PC-9 (cell line): ENCODE measurements around the gene MUSK. TPM values are rescaled to one million over a fixed set of nuclear protein-coding genes. Genes with fewer than 3 reads are reported as not detected.

Experiments used
- BruUV-seq: library from RNA; stranded (reverse); fragments of 400-500 nt; replicated peaks from 2 replicates; lab custom pipeline; 2021; lab: Mats Ljungman, UMichigan
- CTCF ChIA-PET: fragments of 300-600 bp; sonication (Branson Sonifier 250); formaldehyde crosslinking; loops from one replicate; lab custom pipeline; 2022; ENCODE audit warnings: antibody characterized with exemption; lab: Charles Lee
- POLR2A ChIA-PET: fragments of 300-600 bp; sonication (Branson Sonifier 250); formaldehyde crosslinking; loops from one replicate; lab custom pipeline; 2022; ENCODE audit warnings: antibody characterized with exemption; ENCODE audit not compliant: unreplicated experiment; lab: Charles Lee
- DNase-seq, 2 experiments: peaks; one replicate each; pipeline versions ENCODE4 v3.0.0 to v3.0.0-alpha.2; 2015 to 2022; ENCODE audit warnings: mixed read lengths in 1 of 2
- H2AFZ ChIP-seq: fragments of 200-600 bp; sonication (generic); 2 replicates; pipeline ENCODE4 v1.8.1; 2017; ENCODE audit warnings: antibody characterized with exemption
- H3F3A ChIP-seq: fragments of 200-600 bp; sonication (generic); 2 replicates; pipeline ENCODE4 v1.8.1; 2017; ENCODE audit warnings: antibody characterized with exemption, mild to moderate bottlenecking, low read depth; ENCODE audit not compliant: insufficient read depth
- H3K27ac ChIP-seq: fragments of 200-600 bp; sonication (generic); 2 replicates; pipeline ENCODE4 v1.6.1; 2016; ENCODE audit warnings: mixed run types
- H3K27me3 ChIP-seq: fragments of 200-600 bp; sonication (generic); 2 replicates; pipeline ENCODE4 v1.6.1; 2016; ENCODE audit warnings: low read depth, mixed run types; ENCODE audit not compliant: insufficient read depth
- H3K36me3 ChIP-seq: fragments of 200-600 bp; sonication (generic); 2 replicates; pipeline ENCODE4 v1.6.1; 2016; ENCODE audit warnings: low read depth, mixed run types
- H3K4me1 ChIP-seq: fragments of 200-600 bp; sonication (generic); replicated peaks from 2 replicates; pipeline ENCODE4 v1.6.1; 2016; ENCODE audit warnings: mixed run types; ENCODE audit not compliant: insufficient read depth
- H3K4me2 ChIP-seq: fragments of 200-600 bp; sonication (generic); 2 replicates; pipeline ENCODE4 v1.6.1; 2017; ENCODE audit warnings: mixed run types
- H3K4me3 ChIP-seq: fragments of 200-600 bp; sonication (generic); 2 replicates; pipeline ENCODE4 v1.6.1; 2016; ENCODE audit warnings: mixed run types
- H3K79me2 ChIP-seq: fragments of 200-600 bp; sonication (generic); 2 replicates; pipeline ENCODE4 v1.6.1; 2017; ENCODE audit warnings: low read depth, mixed run types
- H3K9me2 ChIP-seq: fragments of 200-600 bp; sonication (generic); 2 replicates; pipeline ENCODE4 v1.8.1; 2017; ENCODE audit warnings: mild to moderate bottlenecking; ENCODE audit not compliant: insufficient read depth
- H3K9me3 ChIP-seq: fragments of 200-600 bp; sonication (generic); 2 replicates; pipeline ENCODE4 v1.8.1; 2016; ENCODE audit warnings: low read depth; ENCODE audit not compliant: insufficient read depth
- H4K20me1 ChIP-seq: fragments of 200-600 bp; sonication (generic); 2 replicates; pipeline ENCODE4 v1.8.1; 2017; ENCODE audit not compliant: insufficient read depth
- CTCF ChIP-seq: fragments of 200-600 bp; sonication (generic); conservative IDR thresholded peaks from 2 replicates; pipeline ENCODE4 v1.6.1; 2017; ENCODE audit warnings: mixed run types, antibody characterized with exemption, mild to moderate bottlenecking, moderate library complexity
- EZH2 ChIP-seq: fragments of 200-600 bp; sonication (generic); IDR thresholded peaks from 2 replicates; pipeline ENCODE4 v1.8.0; 2017; ENCODE audit warnings: antibody characterized with exemption, low read depth
- intact Hi-C: fragments of 100-400 bp; cut with micrococcal nuclease; formaldehyde crosslinking; loops from one replicate; pipeline ENCODE4 v1.10.0; 2022; ENCODE audit not compliant: unreplicated experiment
- total RNA-seq: library from RNA; stranded (reverse); gene quantifications from 2 replicates; pipeline ENCODE4 v1.2.3, GENCODE V29; 2021

The MUSK gene
- total RNA-seq, 1 experiment from 2014 or later, result not detected

- Histone ChIP-seq H3K27me3 (no peaks in the 10 kb centered on the region), H3K79me2 (no peaks in the 10 kb centered on the region), H3F3A (no peaks in the 10 kb centered on the region), H3K9me3 (no peaks in the 10 kb centered on the region; the same call in none of the 2 replicates), H2AFZ (no peak overlapping the region), H4K20me1 (no peaks in the 10 kb centered on the region), H3K4me2 (no peak overlapping the region), H3K4me1 (no peaks in the 10 kb centered on the region), H3K27ac (no peak overlapping the region), H3K36me3 (no peaks in the 10 kb centered on the region), H3K9me2 (no peaks in the 10 kb centered on the region), H3K4me3 (no peak overlapping the region)
- CTCF ChIA-PET, result no interaction called here
- intact Hi-C loops, result no loop called here
- POLR2A ChIA-PET, result no interaction called here
- DNase-seq, result no peak
- no peak for TF ChIP-seq CTCF
- no peak for TF ChIP-seq EZH2
- no TSS peak for BruUV-seq
Measured at GRCh38 chr9:110844121-110844520, 175.5 kb downstream of the MUSK start.

- no TSS peak for BruUV-seq
- TF ChIP-seq EZH2, result no peak
- no peak for TF ChIP-seq CTCF
- H4K20me1 ChIP-seq, result no peaks in the 10 kb centered on the region
- ChIA-PET CTCF (no interaction called here), POLR2A (no interaction called here)
- H3K4me1 ChIP-seq, result no peaks in the 10 kb centered on the region
- intact Hi-C loops, result no loop called here
- H3K36me3 ChIP-seq, result no peaks in the 10 kb centered on the region
- H2AFZ ChIP-seq, result no peak overlapping the region
- no peaks in the 10 kb centered on the region for H3F3A ChIP-seq
- no peak overlapping the region for H3K4me3 ChIP-seq
- H3K4me2 ChIP-seq, result no peak overlapping the region
- H3K79me2 ChIP-seq, result no peaks in the 10 kb centered on the region
- H3K9me3 ChIP-seq, result no peaks in the 10 kb centered on the region; the same call in none of the 2 replicates
- no peaks in the 10 kb centered on the region for H3K9me2 ChIP-seq
- no peaks in the 10 kb centered on the region for H3K27me3 ChIP-seq
- no peak overlapping the region for H3K27ac ChIP-seq
- no peak for DNase-seq
Measured at GRCh38 chr9:110846215-110846614, 177.6 kb downstream of the MUSK start.

GRCh38 chr9:110847671-110848070, 179.1 kb downstream of the MUSK start:
- Histone ChIP-seq H3F3A (no peaks in the 10 kb centered on the region), H3K4me2 (no peak overlapping the region), H3K79me2 (no peaks in the 10 kb centered on the region), H3K9me3 (peaks cover 3% of the 10 kb centered on the region), H3K27me3 (no peaks in the 10 kb centered on the region), H2AFZ (no peak overlapping the region), H3K4me1 (no peaks in the 10 kb centered on the region), H3K36me3 (no peaks in the 10 kb centered on the region), H3K9me2 (no peaks in the 10 kb centered on the region), H3K27ac (no peak overlapping the region), H3K4me3 (no peak overlapping the region), H4K20me1 (no peaks in the 10 kb centered on the region)
- BruUV-seq, result no TSS peak
- CTCF ChIA-PET, result no interaction called here
- intact Hi-C loops, result no loop called here
- POLR2A ChIA-PET, result no interaction called here
- TF ChIP-seq EZH2 (no peak), CTCF (no peak)
- no peak for DNase-seq
